GM04504 (cell line): ENCODE results near the gene CUEDC1.
A peak's percentile ranks its signal among the peaks of the same experiment; 100 is the strongest.

Experiments used
- DNase-seq: peaks from one replicate; pipeline ENCODE4 v3.0.0-alpha.2; 2012; ENCODE audit warnings: low read depth

The CUEDC1 gene

DNA sequence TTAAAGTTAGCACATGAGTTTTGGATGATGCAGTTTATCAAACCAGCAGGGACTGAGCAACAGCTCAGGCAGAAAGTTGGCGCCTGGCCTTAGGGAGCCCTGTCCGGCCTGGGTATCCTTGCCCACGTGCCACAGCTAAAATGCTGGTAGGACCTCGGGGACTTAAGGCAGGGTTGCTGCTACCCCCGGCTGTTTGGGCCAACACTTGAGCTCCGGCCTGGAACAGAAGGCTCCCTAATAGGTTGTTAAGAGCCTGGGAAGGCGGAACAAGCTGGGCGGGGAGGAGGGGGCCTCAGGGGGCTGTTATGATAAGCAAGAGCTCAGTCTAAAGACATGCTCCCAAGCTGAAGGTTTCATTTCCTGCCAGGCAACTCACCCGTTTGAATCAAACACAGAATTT is 39.7 kb downstream of the CUEDC1 start:
- DNase-seq, result no peak

DNA sequence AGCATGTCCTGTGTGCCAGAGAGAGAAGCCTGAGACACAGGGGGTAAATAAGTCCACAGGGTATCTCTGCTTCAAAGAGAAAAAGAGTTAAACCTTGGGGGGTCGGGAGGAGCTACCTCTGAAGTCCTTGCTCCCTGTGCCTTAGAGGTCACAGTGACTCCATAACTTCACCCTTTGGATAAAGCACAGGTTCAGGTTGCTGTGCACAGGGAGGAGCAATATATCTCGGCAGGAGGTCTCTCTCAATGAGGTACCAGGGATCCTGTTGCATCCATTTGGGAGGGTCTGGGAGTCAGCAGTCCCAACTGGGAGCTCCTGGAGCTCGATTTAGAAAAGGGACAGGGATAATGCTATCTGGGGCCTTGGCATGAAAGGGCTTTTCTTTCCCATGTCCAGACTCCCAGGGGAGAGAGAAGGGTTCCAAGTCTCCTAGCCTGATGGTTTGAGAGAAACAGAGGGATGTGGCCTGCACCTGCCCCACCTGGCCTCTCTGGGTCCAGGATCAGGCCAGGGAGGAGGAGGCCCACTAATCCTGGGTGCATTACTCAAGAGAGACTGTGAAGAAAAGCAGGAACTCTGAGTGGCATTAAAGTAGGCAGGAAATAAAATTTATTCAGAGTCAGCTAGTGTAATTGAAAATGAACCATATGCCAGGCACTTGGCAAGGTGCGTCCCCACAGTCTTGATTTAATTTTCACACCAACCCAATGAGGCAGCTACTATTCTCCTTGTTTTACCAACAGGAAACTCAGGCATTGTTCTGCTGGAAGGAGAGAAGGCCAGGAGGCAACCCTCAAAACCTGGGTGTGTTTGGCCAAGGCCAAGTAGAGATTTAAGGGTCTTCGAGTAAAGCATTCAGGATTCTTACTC is 40.7 kb downstream of the CUEDC1 start:
- DNase-seq, result no peak

DNA sequence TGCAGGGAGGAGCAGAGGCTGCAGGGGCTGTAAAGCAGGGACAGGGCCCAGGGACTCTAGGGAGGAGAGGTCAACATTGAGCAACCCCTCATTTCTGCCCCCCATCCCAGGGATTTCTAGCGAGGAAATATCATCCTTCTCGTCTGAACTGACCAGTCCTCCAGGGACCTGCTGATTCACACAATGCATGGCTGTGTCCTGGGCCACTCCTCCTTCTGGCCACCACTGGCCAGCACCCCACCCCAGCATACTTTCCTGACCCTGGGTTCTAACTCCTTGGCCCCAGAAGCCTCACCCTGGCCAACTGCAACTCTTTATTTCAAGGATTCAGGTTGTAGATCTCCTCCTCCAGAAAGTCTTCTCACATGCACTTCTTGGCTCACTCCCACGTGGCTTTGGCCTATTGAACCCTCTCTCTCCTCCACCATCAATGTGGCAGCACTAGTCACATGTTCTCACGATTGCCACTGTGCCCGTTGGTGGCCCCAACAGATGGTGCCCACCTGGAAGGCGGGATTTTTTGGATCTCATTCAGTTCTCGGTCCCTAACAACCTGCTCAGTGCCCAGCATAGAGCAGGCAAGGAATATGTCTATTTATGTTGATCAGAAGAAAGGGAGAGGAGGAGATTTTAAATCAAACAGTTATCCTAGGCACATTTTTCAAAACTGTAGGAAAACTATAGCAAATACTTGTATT is 41.5 kb downstream of the CUEDC1 start:
- DNase-seq, result no peak

DNA sequence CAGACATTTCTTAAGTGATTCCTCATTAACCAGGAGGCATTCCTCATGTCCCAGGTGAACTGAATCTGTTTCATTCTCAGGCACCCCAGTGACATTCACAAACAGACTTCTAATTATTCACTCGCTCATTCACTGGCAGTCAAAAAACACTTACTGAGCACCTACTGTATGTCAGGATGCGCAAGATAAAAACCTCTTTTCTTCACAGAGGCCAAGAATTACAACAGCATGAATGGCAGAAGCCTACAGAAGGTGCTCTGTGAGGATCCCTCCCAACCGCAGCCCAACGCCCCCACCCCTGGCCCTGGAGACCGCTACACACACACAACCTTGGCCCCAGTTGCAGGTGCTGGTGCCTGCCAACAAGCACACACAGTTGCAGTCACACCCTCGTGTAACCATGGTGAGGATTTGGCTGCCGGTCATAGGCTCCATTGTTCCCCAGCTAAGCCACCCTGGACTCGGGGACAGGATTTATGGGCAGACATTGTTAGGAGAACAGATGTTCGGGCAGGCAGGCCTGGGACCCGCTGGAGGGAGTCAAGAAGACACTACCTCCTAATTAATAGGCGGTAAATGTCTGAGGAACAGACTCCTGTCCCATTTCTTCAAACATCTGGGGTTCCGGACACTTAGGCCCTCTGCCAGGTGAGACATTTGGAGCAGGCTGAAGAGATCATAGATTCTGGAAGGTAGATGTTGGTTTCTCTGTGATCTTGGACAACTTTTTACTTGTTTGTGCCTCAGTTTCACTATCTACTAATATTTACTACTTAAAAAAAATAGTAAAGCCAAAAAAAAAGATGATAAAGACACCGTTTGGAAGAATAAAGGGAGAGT is 43.2 kb downstream of the CUEDC1 start:
- no peak for DNase-seq

DNA sequence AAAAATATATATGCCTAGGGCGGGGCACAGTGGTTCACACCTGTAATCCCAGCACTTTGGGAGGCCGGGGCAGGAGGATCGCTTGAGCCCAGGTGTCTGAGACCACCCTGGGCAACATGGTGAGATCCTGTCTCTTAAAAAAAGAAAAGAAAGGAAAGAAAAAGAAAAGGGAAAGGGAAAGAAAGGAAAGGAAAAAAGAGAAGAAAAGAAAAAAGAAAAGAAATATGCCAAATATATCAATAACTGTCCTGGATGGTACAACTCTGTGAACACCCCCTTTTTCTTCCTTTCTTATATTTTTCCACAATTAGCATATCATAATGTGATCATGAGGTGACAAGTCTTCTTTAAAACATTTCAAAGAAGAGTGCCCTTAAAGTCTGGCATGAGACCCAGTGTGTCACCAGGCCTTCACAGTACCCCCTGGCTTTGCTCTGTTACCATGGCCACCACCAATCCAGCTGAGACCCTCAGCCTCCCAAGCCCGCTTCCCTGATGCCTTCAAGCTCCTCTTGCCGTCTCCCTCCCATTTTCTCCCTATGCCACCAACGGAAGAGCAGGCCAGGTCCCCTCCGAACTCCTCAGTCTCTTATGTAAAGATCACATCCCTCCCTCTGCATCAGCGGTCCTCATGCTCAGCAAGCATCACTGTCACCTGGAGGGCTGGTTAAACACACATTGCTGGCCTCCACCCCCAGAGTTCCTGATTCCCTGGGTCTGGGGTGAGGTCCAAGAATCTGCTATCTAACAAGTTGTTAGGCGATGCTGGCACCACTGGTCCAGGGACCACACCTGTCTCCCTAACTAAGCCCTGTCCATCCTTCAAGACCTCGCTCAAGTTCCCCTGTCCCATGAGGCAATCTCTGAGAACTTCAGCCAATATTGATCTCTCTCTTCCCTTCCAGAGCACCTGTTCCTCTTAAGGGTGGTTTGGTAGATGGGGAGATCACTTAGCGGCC is 44.5 kb downstream of the CUEDC1 start:
- no peak for DNase-seq

DNA sequence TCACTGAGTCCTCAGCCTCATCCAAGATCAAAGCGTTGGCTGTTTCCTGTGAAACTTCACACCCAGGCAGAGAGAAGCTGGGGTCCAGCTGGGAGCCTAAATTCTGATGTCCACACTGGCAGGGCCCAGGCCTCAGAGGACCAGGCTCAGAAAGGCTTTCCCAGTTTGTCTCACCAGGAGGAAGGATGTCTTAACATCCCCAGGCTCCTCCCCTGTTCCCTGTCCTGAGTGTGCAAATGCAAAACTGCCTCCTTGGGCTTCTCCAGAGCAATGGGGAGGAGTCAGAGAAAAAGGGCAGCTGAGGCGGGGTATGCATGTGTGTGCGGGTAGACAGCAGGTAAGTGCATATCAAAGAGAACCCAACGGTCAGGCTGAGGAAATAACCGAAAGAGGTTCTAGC is 45.7 kb downstream of the CUEDC1 start:
- DNase-seq, result no peak

DNA sequence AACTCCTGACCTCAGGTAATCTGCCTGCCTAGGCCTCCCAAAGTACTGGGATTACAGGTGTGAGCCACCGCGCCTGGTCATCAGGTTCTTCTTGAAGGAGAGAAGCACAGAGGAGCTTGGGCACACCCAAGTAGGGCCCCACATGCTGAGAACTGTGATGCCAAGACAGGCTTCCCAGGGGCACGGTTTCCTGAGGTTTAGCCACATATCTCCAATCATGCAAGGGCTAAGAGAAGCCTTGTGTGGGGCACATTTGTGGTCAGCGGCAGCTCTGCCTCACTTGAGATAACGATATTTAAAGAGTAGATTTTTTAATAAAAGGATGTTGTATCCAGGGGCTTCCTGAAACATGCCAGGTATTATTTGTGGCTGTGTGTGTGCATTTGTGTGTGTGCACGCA is 46.9 kb downstream of the CUEDC1 start:
- no peak for DNase-seq

DNA sequence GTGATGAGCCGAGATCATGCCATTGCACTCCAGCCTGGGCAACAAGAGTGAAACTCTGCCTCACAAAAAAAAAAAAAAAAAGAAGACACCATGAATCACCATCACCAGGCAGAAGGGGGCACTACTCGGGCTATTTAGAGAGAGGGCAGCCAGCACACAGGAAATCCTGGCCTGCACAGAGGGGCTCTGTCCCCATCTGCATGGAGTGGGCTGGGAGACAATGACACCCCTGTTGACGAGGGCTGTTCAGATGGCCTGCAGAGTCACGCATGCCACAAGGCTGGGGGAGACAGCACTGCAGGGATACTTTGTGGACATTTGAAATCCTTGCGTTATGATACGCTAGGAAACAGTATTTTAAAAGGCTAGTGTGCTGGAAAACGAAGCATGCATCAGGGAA is 48.3 kb downstream of the CUEDC1 start:
- DNase-seq, result no peak

DNA sequence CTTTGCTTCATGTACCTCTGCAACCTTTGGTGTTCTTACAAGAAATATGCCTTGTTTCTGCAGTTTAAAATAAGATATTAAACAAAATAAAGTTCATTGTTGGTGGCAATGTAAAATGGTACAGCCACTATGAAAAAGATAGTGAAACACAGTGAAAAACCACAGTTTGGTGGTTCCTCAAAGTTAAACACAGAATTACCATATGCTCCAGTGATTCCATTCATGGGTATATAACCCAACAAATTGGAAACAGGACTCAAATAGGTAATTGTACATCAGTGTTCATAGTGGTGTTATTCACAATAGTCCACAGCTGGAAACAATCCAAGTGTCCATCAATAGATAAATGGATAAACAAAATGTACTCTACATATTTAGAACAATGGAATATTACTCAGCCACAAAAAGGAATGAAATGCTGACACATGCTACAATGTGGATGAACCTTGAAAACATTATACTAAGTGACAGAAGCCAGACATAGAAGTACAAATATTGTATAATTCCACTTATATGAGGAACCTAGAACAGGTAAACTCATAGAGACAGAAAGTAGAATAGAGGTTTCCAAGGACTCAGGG is 49.2 kb downstream of the CUEDC1 start:
- no peak for DNase-seq

DNA sequence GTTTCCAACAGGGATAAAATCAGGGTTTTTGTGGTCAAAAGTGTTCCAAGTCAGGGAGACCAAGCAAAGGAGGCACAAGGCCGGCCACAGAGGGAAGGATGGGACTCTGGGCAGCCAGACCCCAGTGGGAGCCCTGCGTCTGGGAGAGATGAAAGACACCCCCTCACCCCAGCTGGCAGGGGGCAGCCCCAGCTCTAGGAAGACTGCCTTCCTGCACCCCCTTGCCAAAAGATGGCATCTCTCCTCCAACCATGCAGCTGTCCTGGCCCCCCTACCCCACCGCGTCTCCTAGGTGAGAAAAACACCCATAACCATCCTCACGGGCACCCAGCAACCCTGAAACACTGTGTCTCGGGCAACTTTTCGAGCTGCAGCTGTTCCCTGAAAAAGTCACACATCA is 51.3 kb downstream of the CUEDC1 start:
- DNase-seq, result no peak

DNA sequence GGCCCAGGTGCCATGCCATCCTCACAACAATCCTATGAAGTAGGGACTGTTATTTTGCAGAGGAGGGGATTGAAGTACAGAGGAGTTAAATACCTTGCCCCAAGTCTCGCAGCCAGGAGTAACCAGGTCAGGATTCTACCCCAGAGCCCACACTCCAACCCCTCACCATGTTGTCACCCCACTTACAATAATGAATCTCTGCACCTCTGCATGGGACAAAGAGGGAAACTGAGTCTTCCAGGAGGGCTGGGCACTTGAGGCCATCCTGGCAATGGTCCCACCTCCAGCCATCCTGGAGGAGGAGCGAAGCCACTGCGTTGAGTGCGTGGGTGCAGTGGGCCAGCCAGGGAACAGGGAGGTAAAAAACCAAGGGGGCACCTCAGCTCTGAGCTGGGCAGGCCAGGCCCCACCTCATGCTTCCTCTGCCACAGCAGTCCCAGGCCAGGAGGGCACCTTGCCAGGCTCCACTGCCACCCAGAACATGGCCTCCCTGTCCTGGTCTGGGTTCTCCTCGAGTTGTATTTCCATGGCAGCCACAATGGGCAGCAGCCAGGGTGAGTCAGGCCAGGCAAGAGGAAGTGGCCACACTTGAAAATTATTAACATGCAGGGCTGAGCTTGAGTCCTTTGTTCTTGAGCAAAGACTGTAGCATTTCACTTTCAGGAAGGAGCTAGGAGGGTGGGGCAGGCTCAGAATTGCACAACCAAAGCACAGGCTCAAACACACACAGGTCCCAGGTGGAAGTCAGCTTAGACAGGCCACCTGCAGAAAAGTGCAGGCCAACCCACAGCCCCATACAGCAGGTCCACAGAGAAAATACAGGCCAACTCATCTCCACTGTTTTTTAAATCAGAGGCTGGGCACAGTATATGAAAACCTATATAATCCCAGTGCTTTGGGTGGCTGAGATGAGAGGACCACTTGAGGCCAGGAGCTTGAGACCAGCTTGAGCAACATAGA is 52.1 kb downstream of the CUEDC1 start:
- DNase-seq, result peak; percentile 80

DNA sequence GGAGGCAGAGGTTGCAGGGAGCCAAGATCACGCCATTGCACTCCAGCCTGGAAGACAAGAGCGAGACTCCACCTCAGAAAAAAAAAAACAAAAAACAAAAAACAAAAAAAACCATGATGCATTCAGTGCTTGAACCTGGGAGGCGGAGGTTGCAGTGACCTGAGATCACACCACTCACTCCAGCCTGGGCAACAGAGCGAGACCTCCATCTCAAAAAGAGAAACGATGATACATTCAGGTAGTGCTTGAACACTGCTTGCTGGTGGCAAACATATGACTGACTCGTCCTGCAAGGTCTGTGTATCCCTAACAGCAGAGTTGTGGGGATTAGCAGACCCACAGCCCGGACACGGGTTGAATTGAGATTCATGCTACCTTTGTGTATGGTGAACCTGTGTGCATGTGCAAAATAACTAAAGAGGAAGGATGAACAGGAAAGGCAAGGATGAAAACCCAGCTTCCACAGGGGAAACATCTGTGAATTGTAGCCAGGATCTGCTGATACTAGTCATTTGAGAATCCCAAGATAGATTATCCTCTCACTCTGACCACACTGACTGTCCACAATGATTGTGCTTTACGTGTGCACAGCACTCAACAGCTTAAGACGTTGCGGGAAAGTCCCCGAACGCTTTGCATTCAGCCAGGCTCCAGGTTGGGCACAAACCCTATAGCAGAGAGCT is 53.0 kb downstream of the CUEDC1 start:
- DNase-seq, result no peak

DNA sequence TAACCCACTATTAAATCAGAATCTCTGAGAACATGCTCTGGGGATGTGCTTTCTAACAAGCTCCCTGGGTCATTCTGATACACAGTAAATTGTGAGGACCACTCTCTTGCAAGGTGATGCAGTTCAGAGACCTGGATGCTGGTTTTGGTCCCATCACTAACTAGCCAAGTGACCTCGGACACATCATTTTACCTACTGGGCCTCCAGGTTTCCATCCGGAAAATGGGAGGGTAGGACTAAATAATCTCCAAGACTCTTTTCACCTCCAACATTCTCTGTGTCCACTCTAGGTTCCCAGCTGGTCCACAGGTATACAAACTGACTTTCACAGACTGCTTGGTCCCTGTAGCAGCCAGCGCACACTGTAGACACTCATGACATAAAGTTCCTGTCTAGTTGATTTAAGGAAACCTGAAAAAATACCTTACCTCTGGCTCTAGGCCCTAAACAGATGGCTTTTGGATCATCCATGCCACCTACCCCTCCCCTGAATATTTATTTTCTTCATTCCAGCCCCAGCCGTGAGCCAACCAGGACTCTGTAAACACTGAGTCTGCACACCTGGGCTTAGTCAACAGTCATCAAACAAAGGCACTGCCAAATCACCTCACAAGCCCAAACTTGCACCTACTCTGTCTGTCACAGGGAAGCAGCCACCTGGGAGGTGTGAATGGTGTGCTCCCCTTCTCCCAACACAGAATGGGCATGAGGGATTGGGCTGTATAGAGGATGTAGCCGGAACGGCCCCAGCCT is 54.0 kb downstream of the CUEDC1 start:
- no peak for DNase-seq

DNA sequence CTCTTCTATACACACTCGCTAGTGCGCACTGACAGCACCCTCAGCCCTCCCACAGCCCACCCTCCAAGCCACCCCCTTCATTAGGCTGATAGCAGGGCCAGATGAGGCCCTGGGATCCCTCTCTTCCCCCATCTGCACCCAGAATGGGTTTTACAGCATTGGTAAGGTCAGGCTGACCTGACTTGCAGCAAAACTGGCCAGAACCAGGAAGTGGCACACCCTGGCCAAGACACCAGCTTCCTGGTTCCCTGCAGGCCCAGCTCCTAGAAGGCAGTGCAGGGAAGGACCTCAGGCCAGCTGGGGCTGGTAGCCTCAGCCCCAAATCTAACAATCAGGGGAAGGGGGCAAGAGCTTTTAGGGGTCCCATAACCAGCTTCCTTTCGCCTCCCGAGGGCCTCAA is 55.4 kb downstream of the CUEDC1 start:
- DNase-seq, result no peak

DNA sequence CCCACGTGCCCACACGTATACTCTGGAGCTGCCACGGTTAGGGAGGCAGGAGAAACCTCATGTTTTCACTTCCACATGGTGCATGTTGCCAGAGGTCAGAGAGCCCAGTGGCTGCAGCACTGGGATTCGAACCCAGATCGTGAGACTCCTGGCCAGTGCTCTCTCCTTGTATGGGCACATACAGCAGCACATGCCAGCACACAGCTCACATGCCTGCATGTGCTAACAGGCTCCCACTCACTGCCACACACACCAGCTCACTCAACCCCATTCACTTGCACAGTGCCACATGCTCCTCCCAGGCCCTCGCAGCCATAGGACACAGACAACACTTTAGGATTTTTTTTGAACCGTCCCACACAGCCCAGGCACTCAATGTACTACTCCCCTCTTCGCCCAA is 55.8 kb downstream of the CUEDC1 start:
- DNase-seq, result no peak

DNA sequence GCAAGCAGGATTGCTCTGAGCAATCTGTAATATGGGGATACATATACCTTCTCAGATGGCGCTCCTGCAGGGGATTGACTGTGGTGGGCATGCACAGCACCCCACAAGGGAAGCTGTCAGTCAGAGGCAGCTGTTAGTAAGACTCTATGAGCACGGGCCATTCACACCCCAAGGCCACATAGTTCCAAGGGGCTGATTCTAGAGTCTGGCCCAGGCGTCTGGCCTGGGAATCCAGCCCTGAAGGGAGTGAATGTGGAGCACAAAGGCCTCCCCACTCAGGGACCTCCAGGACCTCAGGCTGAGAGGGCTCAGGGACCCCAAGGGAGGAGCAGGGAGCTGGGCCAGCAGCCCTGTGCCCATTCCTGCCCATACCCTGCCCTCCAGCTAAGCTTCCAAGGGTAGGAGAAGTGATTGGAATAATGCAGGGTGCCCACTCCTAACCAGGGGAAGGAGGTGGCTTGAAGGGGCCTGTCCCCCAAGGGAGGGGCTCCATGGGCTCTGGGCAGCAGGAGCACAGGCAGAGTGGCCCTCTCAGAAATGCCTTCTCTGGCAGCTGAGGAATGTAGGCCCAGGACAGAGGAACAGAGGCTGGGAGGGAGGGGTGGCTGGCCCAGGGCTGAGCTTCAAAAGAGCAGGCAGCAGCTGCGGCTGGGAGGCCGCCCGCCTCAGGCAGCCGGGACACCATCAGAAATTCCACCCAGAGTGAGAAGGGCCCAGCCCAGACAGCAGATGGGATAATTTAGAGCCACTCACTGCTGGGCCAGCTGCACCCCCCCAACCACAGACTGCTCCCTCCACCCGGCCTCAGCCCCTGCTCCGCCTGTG is 56.5 kb downstream of the CUEDC1 start:
- DNase-seq, result no peak

DNA sequence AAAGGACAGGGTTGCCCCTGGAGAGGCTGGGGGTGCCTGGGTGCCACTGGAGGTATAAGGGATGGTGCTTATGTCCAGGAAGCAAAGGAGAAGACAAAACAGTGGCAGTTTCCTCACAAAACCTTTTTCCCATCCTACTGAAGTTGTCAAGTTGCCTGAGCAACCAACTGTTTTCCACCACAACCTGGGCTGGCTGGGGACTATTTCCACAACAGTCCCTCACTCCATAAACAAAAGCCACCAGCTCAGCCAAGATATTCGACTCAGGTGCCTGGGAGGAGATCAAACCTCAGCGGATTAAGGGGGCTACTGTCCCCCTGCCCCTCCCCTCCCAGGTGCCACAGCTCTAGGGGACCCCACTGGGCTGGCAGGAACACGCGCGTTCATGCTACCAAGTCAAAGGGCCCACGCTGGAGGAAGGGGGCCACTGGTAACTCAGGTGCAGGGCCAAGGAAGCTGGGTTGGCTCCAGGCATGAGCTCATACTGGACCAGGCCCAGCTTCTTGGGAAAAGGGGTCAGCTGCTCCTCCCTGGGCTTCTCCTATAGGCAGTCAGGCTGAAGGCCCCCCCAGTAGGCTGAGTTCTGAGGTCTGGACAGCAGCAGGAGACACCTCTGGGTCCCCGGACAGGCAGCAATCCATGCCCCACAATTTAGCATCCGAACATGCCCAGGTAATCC is 59.7 kb downstream of the CUEDC1 start:
- no peak for DNase-seq
